Type B pancreatic cell (in vitro differentiated cells): ENCODE data around the gene UNC5C. TPM values are rescaled to one million over a fixed set of nuclear protein-coding genes. Genes with fewer than 3 reads are reported as not detected.

Experiments used
- DNase-seq: peaks from one replicate; pipeline ENCODE4 v3.0.0; 2021; ENCODE audit warnings: mixed read lengths; ENCODE audit not compliant: unreplicated experiment; ENCODE audit errors: extremely low spot score
- H3K27ac Mint-ChIP-seq: 2 replicates; pipeline ENCODE4 v1.8.0; 2021; ENCODE audit warnings: mild to moderate bottlenecking, mixed read lengths
- H3K27me3 Mint-ChIP-seq: 2 replicates; pipeline ENCODE4 v1.8.0; 2021; ENCODE audit warnings: mixed read lengths
- H3K36me3 Mint-ChIP-seq: 2 replicates; pipeline ENCODE4 v1.8.0; 2021; ENCODE audit warnings: mixed read lengths
- H3K4me1 Mint-ChIP-seq: one replicate; pipeline ENCODE4 v1.8.0; 2021; ENCODE audit warnings: mixed read lengths; ENCODE audit not compliant: unreplicated experiment
- H3K4me3 Mint-ChIP-seq: 2 replicates; pipeline ENCODE4 v1.8.0; 2021; ENCODE audit warnings: mild to moderate bottlenecking, mixed read lengths
- H3K9me3 Mint-ChIP-seq: 2 replicates; pipeline ENCODE4 v1.8.0; 2021; ENCODE audit warnings: mixed read lengths
- CTCF ChIP-seq: fragments of 200-600 bp; sonication (generic); conservative IDR thresholded peaks from 2 replicates; pipeline ENCODE4 v1.5.0; 2021; ENCODE audit warnings: antibody characterized with exemption, mild to moderate bottlenecking
- total RNA-seq: library from RNA; stranded (reverse); gene quantifications from 2 replicates; pipeline ENCODE4 v1.2.1, GENCODE V29; 2021; ENCODE audit warnings: low replicate concordance

Gene UNC5C
- total RNA-seq, 1 donor from 2014 or later: 95.0 TPM

GRCh38 chr4:95386410-95386809 is 162.4 kb downstream of the UNC5C start:
- Mint-ChIP-seq H3K4me1 (peaks cover 9% of the 10 kb centered on the region), H3K9me3 (no peaks in the 10 kb centered on the region), H3K27me3 (peaks cover 37% of the 10 kb centered on the region), H3K36me3 (peaks cover 12% of the 10 kb centered on the region), H3K4me3 (no peak overlapping the region), H3K27ac (no peak overlapping the region)
- TF ChIP-seq CTCF: no peak
- no peak for DNase-seq

GRCh38 chr4:95381843-95382580 is 166.8 kb downstream of the UNC5C start:
- DNase-seq: no peak
- Mint-ChIP-seq H3K27ac (no peak overlapping the region), H3K9me3 (no peaks in the 10 kb centered on the region), H3K36me3 (peaks cover 18% of the 10 kb centered on the region), H3K4me1 (peaks cover 18% of the 10 kb centered on the region), H3K27me3 (peaks cover 32% of the 10 kb centered on the region), H3K4me3 (no peak overlapping the region)
- TF ChIP-seq CTCF: no peak

- no peak for TF ChIP-seq CTCF
- DNase-seq: no peak
- Mint-ChIP-seq H3K9me3 (no peaks in the 10 kb centered on the region), H3K27me3 (peaks cover 19% of the 10 kb centered on the region), H3K4me1 (peaks cover 14% of the 10 kb centered on the region), H3K4me3 (no peak overlapping the region), H3K27ac (no peak overlapping the region), H3K36me3 (peaks cover 20% of the 10 kb centered on the region)
Observed at GRCh38 chr4:95379633-95380032, 169.1 kb downstream of the UNC5C start.

- no peak for TF ChIP-seq CTCF
- peaks cover 23% of the 10 kb centered on the region for H3K36me3 Mint-ChIP-seq
- no peak for DNase-seq
- peaks cover 18% of the 10 kb centered on the region for H3K27me3 Mint-ChIP-seq
- H3K9me3 Mint-ChIP-seq: no peaks in the 10 kb centered on the region
- H3K4me1 Mint-ChIP-seq: peaks cover 30% of the 10 kb centered on the region
- H3K4me3 Mint-ChIP-seq: no peak overlapping the region
- H3K27ac Mint-ChIP-seq: no peak overlapping the region
Observed at GRCh38 chr4:95377366-95377900, 171.3 kb downstream of the UNC5C start.

GRCh38 chr4:95371476-95372224 is 177.1 kb downstream of the UNC5C start:
- peaks cover 20% of the 10 kb centered on the region for H3K4me1 Mint-ChIP-seq
- no peak for TF ChIP-seq CTCF
- no peak overlapping the region for H3K27ac Mint-ChIP-seq
- peaks cover 13% of the 10 kb centered on the region for H3K27me3 Mint-ChIP-seq
- DNase-seq: no peak
- no peaks in the 10 kb centered on the region for H3K9me3 Mint-ChIP-seq
- H3K4me3 Mint-ChIP-seq: no peak overlapping the region
- peaks cover 17% of the 10 kb centered on the region for H3K36me3 Mint-ChIP-seq
